Measurements from ENCODE around the gene LAMTOR4.

The LAMTOR4 gene

GRCh38 chr7:100148559-100149328 is at the start of gene LAMTOR4:
LAMTOR4 (plus strand) TSS chr7:100148918; CDS start chr7:100148973, 55 bp downstream.
- DNase-seq, result peak; percentile 88 to 100 (median 99)

- no peak for DNase-seq
Observed at GRCh38 chr7:100099452-100099851, 49.3 kb upstream of the LAMTOR4 start.

- DNase-seq, result peak in 55 of 56 donors; percentile 53 to 93 (median 85)
Observed at GRCh38 chr7:100100420-100101015, 48.2 kb upstream of the LAMTOR4 start.

GRCh38 chr7:100101016-100101862 is 47.5 kb upstream of the LAMTOR4 start, which contains the start of the genes AP4M1 and MCM7:
AP4M1 (plus strand) TSS chr7:100101643; CDS start chr7:100101715, 72 bp downstream.
MCM7 (minus strand) TSS chr7:100101397; CDS start chr7:100101294, 103 bp downstream.
- DNase-seq, result peak; percentile 88 to 100 (median 98)

GRCh38 chr7:100102950-100103840 is 45.5 kb upstream of the LAMTOR4 start:
- no peak for DNase-seq

- no peak for DNase-seq
Observed at GRCh38 chr7:100105534-100105933, 43.2 kb upstream of the LAMTOR4 start.

- DNase-seq, result no peak
Observed at GRCh38 chr7:100106633-100107032, 42.1 kb upstream of the LAMTOR4 start.

- peak in 3 of 56 donors; percentile 7 to 24 (median 19) for DNase-seq
Observed at GRCh38 chr7:100107125-100107737, 41.5 kb upstream of the LAMTOR4 start.

GRCh38 chr7:100107890-100108289 is 40.8 kb upstream of the LAMTOR4 start:
- DNase-seq, result no peak

GRCh38 chr7:100109521-100110163 is 39.1 kb upstream of the LAMTOR4 start:
- DNase-seq, result no peak

GRCh38 chr7:100111156-100111555 is 37.6 kb upstream of the LAMTOR4 start:
- no peak for DNase-seq

- DNase-seq, result no peak
Observed at GRCh38 chr7:100111914-100112313, 36.8 kb upstream of the LAMTOR4 start.

- no peak for DNase-seq
Observed at GRCh38 chr7:100115026-100115425, 33.7 kb upstream of the LAMTOR4 start.

GRCh38 chr7:100118388-100119071 is 30.2 kb upstream of the LAMTOR4 start:
- no peak for DNase-seq

GRCh38 chr7:100119072-100119969 is 29.4 kb upstream of the LAMTOR4 start, which contains the start of the genes CNPY4 and TAF6:
CNPY4 (plus strand) TSS chr7:100119634; CDS start chr7:100119745, 111 bp downstream.
TAF6 (minus strand) TSS chr7:100119358; CDS start chr7:100114209, 5,149 bp downstream.
- peak; percentile 44 to 97 (median 91) for DNase-seq

GRCh38 chr7:100119970-100120732 is 28.6 kb upstream of the LAMTOR4 start:
- DNase-seq, result peak in 51 of 56 donors; percentile 21 to 89 (median 77)

GRCh38 chr7:100120733-100121036 is 28.0 kb upstream of the LAMTOR4 start:
- DNase-seq, result no peak

All from nucleus accumbens (tissue), 56 donors.